LNCAP (cell line): ENCODE results near the gene CMSS1.

ENCODE experiments used
- CTCF ChIP-seq: fragments of 450-650 bp; IDR thresholded peaks from 2 replicates; pipeline ENCODE4 v1.5.1; 2017; ENCODE audit warnings: mild to moderate bottlenecking

The CMSS1 gene

GRCh38 chr3:100171211-100171914 is 353.7 kb downstream of the CMSS1 start:
- TF ChIP-seq CTCF, result no peak

- no peak for TF ChIP-seq CTCF
These were observed 356.3 kb downstream of the CMSS1 start for GRCh38 chr3:100173961-100174360.

GRCh38 chr3:100175637-100176280 is 358.1 kb downstream of the CMSS1 start:
- no peak for TF ChIP-seq CTCF

- TF ChIP-seq CTCF, result no peak
These were observed 362.2 kb downstream of the CMSS1 start for GRCh38 chr3:100179692-100180349.

- no peak for TF ChIP-seq CTCF
These were observed 366.0 kb downstream of the CMSS1 start for GRCh38 chr3:100183608-100184125.

- no peak for TF ChIP-seq CTCF
These were observed 367.4 kb downstream of the CMSS1 start for GRCh38 chr3:100184948-100185570.

GRCh38 chr3:100185847-100186246 is 368.2 kb downstream of the CMSS1 start:
- TF ChIP-seq CTCF, result no peak
